NCI-H1930 (cell line): ENCODE measurements around the gene HDAC9.

ENCODE experiments used
- DNase-seq, 2 experiments: peaks; one replicate each; lab custom pipeline; 2025; lab: John Stamatoyannopoulos, UW

HDAC9 gene

DNA sequence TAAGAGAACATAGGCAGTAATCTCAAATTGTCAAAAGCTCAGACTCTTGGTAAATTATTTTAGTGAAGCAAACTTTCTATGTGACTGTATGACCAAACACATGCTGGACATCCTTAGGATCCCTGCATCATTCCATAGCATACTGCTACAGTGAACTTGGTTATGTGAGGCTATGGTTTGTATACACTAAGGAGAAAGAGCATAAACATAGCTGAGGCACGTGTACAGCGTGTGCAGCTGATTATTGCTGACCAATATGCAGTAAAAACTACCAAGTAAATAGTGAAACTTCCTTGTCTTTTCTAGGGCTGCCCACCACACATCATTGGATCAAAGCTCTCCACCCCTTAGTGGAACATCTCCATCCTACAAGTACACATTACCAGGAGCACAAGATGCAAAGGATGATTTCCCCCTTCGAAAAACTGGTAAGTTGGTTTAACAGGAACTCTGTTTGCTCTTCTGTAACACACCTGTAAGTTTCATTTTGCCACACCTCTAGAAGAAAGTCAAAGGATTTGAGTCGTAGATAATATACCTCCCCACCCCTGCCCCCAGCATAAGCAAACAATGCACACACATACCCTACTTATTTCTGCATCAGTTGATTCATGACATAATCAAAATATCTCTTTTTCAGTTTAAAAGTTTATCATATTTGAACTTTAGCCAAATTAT is 98.2 kb downstream of the HDAC9 start:
- DNase-seq = no peak

DNA sequence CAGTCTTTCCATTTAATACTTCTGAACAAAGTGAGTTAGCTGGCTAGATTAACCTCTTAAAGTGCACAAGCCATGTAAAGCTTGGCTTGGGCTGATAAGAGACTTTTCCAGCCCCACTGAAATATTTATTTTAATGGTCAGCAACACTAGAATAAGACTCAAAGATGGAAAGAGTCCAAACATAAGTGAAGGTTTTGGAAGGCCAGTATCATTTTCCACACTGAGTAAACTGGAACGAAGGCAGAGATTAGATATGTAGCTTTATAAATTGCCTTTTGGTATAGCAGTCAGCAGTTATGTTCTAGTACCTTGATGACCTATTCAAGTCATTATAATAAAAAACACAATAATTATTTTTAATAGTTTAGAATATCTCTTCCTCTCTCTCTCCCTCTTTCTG is 102.2 kb downstream of the HDAC9 start:
- no peak for DNase-seq

DNA sequence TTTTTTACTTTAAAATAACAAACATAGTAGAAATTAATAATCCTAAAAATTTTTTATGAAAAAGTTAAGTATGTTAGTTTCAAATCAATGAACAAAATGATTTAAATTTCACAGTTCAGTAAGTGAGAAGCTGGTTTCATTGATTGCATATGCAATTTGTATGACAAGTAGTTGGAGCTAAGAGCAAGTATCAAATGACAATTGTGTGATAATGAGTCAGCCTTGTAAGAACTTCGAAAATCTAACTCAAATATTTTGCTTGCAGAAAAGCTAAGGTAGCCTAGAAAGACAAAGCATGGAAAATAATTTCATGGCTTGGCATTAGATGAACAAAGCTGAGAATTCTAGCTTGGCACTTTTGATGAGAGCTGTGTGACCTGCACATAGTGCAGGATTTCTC is 111.5 kb downstream of the HDAC9 start:
- DNase-seq = no peak

DNA sequence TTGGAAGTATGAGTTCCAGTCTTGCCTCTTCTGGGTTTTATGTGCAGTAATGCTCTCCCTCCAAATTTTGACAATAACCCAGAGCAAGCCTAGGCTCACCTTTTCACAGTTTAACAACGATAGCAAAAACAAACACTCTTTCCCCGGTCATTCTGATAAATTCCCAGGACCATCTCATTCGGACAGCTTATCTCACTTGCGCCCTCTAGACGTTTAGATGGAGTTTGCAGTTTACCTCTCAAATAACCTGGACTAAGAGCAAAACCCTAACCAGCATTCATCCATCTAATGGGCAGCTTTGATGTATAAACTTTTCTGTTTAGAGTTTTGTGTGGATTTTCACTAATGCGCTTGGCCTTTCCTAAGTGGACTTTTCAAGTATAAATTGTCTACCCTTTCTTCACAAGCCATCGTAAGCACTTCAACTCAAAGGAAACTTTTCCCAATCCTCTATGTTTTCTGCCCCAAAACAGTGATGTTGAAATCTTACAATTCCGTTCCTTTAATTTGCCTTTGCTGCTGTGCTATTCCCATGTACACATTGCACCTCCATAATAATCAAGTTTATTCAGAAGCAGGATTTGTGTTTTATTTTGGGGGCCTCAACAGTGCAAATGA is 114.9 kb downstream of the HDAC9 start:
- no peak for DNase-seq

DNA sequence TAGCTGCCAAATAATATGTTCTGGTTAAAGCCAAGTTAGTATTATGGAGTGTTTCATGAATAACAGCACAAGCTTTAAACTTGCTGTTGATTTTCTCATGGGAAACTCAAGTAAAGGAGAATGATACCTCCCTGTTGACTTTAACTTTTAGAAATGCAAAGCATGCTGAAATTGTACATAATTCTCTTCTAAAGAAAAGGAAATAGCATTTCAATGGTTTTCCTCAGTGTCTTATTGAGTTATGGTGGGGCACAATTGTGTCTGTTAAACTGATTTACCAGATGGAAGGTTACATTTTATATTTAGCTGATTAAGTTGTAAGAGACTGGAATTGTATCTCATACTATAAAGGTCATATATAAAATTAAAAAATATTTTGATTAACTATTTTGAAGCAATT is 119.3 kb downstream of the HDAC9 start:
- DNase-seq = no peak

DNA sequence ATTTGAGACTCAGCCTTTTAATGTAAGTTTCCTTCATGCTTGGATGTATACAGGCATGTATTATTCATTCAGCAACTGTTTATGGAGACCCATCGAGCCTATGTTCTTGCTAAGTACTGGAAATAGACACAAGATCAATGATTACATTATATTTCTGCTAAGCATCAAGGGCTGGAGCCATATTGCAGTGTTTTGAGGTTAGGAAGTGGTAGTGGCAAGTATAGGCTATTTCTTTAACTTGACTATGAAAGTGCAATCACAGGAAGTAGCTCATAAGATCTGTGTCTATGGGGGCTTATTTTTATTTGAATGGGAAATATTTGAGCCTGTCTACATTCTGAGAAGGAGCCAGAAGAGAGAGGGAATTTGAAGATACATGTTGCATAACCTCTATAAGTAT is 123.8 kb downstream of the HDAC9 start:
- DNase-seq = no peak

DNA sequence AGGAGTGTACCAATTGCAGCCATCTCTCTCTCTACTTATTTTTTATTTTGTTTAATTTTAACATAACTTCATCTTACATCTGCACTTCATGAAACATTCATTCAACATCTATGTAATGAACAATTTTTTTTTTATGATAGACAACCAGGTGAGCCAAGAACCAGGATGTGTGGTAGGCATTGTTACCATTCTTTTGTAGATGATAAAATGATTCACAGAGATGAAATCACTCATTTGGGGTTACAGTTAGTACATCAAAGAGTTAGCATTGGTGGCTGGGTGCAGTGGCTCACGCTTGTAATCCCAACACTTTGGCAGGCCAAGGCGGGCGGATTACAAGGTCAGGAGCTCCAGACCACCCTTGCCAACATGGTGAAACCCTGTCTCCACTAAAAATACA is 127.8 kb downstream of the HDAC9 start:
- DNase-seq = no peak

DNA sequence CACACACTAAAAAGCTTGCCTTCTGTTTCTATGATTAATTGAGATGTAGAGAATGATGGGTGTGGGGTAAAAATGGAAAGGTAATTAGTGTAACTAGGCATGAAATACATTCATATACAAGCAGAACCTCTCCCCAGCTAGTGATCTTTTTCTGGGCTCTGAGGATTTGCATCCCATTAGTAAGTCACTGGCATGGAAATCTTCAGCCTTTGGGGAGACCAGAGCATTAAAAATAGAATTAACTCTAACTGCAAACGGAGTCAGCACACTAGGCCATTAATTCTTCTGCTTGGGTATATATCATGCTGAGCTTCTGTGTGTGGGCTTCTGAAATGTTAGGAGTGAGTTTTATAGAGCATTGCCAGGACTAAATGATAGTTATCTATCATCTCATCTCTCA is 128.9 kb downstream of the HDAC9 start:
- no peak for DNase-seq

DNA sequence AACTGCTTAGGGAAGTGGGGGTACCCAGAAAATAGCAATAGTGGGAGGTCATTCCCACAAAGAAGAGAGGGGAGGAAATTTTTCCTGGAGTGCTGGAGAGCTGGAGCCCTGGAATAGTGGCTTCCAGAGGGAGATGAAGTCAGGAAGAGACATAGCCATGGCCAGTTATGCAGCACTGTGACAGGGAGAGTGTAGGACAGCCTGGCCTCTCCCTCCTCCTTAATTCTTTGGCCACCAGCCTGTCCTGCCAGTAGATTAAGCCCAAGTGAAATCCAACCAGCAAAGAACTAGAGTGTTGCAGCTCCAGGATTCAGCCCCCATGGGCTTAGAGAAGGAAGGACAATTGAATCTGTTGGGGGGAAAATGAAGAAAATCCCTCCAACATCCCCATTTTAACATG is 130.5 kb downstream of the HDAC9 start:
- no peak for DNase-seq

DNA sequence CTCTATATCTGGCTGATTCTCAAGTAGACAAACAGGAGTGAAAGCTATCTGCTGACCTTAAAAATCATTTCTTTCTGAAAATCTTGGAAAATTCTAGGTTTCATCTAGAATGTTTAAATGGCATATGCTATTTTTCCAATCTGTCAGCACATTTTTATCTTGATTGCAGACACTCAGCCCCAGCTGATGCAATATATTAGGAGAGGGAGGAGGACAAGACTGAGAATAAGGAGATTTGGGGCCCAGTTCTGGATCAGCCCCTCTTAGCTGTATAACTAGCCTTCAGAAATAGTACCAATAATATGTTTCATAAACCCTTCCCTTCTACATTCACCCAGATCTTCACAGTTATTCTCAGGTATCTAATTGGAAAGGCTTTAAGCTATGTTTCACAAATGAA is 131.2 kb downstream of the HDAC9 start:
- no peak for DNase-seq

DNA sequence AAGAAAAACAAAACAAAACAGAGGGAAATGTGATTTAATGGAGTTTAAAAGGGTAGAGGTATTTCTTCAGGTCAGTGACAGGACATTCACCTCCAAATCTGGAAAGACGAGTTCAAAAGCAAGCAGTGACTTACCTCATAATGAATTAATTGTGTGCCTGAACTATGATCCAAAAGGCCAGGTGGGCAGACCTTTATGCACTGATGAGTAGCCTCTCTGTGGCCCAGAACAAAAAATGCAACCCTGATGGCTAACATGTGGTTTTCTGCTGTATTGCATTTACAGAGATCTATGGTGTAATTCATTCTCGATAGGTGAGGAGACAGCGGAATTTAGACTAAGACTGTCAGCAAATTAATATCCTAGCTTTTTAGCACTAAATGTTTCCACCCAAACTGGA is 142.0 kb downstream of the HDAC9 start:
- no peak for DNase-seq

DNA sequence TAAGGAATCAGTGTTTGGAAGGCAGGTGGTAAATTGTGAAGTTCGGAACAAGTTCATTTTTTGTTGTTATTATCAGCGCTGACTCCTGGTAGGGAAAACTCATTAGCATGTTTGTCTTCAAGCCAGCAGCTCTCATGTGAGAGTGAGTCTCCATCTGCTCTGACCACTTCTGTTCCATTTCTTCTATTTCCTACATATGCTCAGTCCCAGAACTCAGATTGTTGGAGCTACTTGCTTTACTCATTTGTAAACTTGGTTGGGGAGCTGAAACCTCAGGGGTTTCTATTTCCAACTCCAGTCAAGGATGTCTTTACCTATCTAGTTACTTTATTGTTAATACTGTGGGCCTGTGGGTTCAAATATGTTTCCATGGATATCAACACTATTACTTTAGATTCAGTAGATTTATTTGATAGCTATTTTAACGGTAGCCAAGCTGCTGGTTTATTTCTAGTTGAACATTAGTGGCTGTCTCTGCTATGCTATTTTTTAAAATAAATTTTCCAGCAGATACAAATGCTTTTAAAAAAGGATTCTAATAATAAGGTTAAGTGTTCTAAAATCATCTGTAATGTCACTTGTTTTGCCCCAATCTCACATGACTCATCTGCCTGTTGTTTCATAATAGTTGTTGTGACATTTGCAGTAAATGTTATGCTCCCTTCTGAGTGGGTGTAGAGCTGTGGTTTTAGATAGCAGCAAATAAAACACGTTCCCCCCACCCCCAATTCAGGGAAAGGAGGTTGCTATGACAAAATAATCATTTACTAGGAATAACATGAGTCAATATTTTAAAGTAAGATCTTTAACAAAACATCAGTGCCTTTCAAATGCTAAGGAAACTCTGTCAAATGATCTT is 143.3 kb downstream of the HDAC9 start:
- no peak for DNase-seq

DNA sequence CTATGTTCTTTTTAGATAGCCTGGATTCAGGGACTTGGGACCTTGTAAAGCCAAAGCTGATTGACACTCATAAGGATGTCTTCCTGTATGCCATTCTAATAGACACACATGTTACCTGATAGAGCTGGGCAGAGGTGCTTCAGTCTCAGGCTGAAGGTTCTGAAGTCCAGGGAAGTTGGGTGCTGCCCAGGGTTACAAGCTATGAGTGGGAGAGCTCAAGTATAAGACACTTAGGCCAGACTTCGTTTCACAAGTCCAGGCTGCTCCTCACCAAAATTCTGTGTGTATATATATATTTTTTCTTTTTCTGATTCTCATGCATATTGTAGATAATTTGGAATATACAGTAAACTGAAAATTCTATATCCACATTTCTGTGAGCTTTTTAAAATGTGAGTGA is 144.2 kb downstream of the HDAC9 start:
- DNase-seq = no peak

DNA sequence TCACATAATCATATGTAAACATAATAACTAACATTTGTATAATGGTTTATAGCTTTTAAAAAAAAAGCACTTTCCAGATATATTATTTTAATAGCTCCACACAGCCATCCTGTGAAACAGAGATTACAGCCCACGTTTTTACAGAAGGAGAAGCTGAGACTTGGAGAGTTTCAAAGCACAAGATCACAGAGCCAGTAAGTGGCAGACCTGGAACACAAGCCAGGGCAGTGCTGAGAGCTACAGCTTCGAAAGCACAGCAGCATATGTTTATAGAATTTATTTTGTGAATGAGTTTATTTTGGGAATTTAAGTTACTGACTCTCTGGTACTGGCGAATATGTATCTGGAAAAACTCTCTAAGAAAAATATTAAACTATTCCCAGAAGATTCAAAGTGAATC is 149.4 kb downstream of the HDAC9 start:
- no peak for DNase-seq

DNA sequence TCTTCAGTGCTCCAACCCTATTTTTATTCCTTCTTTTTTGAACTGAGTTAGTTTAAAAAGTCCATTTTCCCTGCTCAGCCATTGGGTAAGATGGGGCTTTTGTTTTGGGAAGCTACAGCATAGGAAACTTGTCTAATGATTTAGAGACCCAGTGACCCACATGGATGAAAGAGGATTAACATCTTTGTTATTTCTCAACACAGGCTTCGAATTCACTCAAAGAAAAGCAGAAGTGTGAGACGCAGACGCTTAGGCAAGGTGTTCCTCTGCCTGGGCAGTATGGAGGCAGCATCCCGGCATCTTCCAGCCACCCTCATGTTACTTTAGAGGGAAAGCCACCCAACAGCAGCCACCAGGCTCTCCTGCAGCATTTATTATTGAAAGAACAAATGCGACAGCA is 152.0 kb downstream of the HDAC9 start:
- no peak for DNase-seq

DNA sequence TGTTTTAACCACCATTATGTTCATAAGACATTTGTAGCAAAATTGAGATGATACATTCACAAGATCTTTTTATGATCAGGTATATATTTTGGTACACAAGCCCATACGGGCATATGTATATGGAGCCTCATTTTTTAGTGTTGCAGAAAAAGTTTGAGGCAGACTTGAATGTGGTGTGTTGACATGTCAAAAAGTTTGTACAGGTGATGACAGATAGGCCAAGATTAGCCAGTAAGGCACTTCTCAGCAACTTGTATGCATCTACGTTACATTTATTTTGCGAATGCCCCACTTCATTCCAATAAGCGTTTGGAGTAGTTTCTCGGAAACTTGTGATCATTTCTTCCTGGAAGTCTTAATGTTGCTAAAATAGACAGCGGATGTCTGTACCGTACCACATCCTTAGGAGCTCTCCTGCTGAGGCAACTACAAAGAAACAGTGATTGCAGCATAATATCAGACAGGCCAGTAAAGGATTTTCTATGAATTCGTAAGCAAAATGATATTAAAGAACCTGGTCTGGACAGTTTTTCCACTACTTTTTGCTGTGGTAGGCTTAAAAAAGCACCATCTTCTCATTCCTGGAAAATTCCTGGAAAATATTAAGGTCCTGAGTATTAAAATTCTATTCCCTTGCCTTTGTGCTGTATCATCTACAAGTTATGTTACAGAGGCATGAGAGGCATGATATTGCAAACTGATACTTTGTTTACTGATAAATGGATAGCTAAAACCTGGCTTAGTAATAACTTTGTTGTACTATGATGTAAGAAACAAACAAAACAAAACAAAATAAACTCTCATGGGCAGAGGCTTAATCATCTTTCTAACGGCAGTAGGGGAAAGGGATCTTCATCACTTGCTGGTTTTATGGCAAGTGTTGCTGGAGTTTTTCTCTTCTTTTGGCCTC is 153.6 kb downstream of the HDAC9 start:
- no peak for DNase-seq

DNA sequence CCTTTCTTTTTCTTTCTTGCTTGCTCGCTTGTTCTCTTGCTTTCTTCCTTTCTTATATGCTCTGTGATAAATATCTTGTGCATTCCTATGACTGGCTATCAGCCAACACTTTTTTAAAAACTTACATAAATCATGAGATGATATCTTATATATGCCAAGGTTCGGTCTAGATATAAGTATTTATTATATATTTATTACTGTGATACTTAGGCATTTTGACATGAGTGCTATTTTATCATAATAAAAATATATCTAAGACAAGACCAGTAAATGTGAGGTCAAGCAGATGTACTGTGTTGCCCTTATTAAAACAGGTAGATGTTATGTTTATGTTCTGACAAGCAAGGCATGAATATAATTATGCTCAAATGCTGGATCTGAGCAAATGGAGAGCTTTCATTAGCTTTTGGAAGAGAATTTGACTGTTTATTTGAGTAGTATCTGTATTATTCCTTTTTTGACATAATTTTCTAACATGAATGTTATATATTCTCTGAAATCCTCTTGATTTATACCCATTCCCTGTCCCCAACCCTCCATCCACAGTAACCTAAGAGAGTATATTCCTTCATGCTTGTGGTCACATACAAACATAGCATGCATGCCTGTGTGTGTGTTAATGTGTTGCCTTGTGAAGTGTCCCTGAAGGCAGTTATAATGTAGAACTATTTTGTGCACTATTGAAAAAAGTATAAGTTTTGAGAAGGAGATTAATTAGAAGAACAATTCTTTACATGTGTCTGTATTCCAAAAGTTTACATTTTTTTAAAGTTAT is 158.0 kb downstream of the HDAC9 start:
- DNase-seq = no peak

DNA sequence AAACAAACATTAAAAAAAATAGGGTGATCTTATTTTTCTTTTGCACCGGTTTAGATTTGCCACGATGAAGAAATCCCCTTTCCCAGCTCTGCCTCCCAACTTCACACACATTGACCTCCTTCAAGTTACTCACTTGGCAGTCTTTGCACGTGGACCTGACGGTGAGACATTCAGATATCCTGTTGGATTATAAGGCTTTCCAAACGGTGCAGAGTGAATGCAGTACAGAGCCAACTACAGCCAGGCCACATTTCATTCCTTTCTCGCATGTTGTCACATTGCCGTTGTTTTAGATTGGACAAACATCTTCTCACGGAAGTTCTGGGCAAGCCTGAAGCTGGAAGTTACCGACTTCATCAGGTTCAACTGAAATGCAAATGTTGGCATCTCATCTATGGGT is 159.2 kb downstream of the HDAC9 start:
- DNase-seq = no peak

DNA sequence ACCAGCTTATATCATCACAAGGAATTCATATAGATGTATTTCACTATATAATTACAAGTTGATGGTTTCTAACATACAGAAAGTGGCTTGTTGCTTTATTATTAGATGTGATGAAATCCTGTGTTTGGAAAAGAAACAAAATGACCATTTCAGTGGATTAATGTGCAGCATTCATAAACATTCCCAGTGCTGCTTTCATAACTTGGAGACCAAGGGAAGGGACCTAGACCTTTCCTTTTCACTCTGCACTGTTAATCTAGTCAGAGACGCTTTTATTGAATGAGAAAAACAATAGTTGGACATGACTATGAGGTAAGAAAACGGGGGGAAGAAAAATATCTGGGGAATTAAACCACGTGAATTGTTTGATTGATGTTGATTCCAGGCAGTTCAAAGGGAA is 160.0 kb downstream of the HDAC9 start:
- DNase-seq = no peak

DNA sequence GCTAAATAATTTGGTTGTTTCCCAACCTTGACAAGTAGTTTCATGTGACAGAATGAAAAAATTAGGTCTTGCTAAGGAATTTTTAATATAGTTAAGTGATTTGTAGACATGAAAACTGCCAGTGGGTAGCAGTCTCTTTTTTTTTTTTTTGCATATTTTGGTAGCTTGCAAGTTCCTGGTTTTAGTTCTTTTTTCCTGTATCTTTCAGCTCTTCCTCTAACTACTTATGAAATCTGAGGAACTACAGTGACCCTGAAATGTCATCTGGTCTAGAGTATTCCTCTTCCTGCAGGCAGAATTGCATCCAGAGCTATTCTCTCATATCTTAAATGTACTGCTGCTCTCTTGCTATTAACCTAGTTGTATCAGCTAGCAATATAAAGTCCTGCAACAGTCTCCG is 160.4 kb downstream of the HDAC9 start:
- no peak for DNase-seq

DNA sequence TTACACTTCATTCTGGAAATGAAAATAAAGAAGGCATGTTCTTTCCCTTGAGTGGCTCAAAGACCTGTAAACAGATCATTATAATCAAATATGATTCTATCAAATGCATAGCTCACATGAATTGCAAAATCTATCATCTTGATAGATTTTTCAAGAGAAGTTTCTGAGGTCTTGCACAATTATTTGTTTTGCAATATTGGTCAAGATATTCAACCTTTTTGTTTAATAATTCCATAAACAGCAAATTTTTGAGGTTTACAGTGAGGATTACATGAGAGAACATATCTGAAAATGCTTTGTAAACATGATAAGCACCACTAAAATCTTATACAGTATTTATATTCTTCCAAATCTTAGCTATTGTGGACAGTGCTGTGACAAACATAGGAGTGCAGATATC is 160.8 kb downstream of the HDAC9 start:
- no peak for DNase-seq
